ENCODE measurements around the gene ATIC.

The ATIC gene

DNA sequence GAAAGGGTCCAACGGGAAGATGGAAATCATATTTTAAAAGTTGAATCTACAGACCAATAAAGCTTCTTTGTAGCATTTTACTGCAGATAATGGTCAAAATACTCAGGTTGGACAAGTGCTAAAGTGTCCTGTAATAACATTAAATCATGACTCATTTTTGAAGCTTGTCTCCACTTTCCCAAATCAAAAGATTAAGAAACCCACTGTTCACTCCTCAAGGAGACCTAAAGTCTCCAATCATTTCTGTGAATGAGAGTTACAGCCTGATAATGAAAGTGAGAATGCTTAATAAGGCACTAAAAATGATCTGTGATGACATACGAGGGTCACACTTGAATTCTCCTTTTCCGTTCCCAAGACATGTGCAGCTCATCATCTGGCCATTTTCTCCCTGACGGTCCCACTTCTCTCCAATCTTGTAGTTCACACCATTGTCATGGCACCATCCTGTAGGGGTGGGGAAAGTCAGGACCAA is 53.4 kb downstream of the ATIC start:
- no peak overlapping the region for H3K27ac ChIP-seq
- H3K4me1 ChIP-seq: no peaks in the 10 kb centered on the region
- DNase-seq: no peak
- H3K36me3 ChIP-seq: peaks cover 78 to 97% (median 94%) of the 10 kb centered on the region in 3 donors
- H3K4me3 ChIP-seq: no peak overlapping the region
- no peaks in the 10 kb centered on the region for H3K27me3 ChIP-seq
- intact Hi-C loops (cut with DNase I; ENCODE audit: low total_unique reads): no loop called here
- TF ChIP-seq, protein P1, sequence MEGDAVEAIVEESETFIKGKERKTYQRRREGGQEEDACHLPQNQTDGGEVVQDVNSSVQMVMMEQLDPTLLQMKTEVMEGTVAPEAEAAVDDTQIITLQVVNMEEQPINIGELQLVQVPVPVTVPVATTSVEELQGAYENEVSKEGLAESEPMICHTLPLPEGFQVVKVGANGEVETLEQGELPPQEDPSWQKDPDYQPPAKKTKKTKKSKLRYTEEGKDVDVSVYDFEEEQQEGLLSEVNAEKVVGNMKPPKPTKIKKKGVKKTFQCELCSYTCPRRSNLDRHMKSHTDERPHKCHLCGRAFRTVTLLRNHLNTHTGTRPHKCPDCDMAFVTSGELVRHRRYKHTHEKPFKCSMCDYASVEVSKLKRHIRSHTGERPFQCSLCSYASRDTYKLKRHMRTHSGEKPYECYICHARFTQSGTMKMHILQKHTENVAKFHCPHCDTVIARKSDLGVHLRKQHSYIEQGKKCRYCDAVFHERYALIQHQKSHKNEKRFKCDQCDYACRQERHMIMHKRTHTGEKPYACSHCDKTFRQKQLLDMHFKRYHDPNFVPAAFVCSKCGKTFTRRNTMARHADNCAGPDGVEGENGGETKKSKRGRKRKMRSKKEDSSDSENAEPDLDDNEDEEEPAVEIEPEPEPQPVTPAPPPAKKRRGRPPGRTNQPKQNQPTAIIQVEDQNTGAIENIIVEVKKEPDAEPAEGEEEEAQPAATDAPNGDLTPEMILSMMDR (IDR thresholded peaks at IDR 0.05): no peak
- no peaks in the 10 kb centered on the region for H3K9me3 ChIP-seq

DNA sequence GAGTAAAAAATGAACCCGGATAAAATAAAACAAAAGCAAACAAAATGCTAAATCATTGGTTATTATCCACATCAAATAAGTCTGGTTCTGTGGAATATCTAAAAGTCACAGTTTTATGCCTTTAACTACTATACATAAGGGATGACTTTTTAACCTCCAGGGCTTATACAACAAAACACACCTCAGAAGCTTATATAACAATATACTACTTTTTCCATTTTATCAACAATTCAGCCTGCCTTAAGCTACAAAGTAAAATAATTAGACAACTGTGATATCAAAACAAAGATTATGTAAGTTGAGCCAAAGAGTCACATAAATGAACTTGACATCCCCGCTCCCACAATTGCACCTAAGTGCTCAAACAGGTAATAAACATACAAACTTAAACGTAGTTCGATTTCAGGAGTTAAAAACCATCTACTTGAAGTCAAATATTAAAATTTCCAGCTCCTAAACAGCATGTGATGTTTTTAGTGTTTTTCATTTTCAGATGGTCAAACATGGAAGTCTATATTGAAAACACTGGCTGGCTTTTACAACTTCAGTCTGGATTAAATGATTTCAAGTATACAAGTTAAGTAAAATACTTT is 54.7 kb downstream of the ATIC start:
- TF ChIP-seq, protein P1 (IDR thresholded peaks at IDR 0.05): no peak
- no peaks in the 10 kb centered on the region for H3K4me1 ChIP-seq
- no peaks in the 10 kb centered on the region for H3K9me3 ChIP-seq
- H3K27me3 ChIP-seq: no peaks in the 10 kb centered on the region
- no peak overlapping the region for H3K27ac ChIP-seq
- DNase-seq: no peak
- H3K36me3 ChIP-seq: peaks cover 83 to 94% (median 92%) of the 10 kb centered on the region in 3 donors
- intact Hi-C loops (cut with DNase I; ENCODE audit: low total_unique reads): no loop called here
- no peak overlapping the region for H3K4me3 ChIP-seq

DNA sequence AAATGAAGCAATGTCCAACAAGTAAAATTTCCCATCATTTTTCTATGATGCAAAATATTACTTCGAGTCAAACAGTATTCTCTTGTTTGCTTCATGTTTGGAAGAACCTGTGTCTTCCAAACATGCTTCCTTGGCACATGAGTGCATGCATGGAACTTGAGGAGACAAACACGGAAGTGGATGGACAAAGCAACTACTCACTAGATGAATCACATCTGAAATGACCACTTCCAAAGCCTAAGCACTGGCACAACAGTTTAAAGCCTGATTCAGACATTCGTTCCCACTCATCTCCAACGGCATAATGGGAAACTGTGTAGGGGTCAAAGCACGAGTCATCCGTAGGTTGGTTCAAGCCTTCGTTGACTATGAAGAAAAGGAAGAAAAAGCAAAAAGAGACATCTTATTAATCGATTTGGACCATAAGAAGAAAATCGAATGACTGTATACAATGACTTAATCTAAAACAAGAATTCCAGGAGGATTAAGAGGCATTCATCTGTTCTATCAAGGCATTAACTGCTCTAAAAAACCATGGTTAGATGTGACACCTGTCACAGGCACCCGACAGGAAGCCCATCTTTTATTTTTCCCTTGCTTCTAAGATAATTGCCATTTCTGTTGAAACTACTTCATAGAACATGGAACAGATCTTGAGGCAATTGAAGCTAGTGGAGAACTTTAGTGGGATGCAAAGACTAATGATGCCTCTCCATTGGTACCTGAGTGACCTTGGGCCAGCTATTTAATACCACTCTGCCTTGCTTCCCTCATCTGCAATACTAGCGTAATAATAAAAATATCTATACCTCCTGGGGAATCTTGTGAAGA is 56.0 kb downstream of the ATIC start:
- H3K4me1 ChIP-seq: no peaks in the 10 kb centered on the region
- H3K27me3 ChIP-seq: no peaks in the 10 kb centered on the region
- TF ChIP-seq, protein P1 (IDR thresholded peaks at IDR 0.05): no peak
- no peak for DNase-seq
- intact Hi-C loops (cut with DNase I; ENCODE audit: low total_unique reads): no loop called here
- no peak overlapping the region for H3K27ac ChIP-seq
- no peak overlapping the region for H3K4me3 ChIP-seq
- H3K36me3 ChIP-seq: peaks cover 83 to 94% (median 93%) of the 10 kb centered on the region in 3 donors
- no peaks in the 10 kb centered on the region for H3K9me3 ChIP-seq

DNA sequence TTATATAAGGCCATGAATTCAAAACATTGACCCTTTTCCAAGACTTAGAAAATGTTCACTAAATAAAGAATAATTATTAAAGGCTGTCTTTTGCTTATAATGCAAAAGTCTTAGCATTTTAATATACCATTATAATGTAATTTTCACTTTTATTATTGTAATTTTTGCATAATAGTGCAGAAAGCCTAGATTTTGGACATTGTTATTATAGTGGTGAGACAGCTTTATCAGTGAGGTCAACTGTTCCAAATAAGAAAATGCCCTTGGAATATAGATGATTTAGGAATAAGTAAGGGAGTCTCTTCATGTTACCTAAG is 56.6 kb downstream of the ATIC start:
- Histone ChIP-seq H3K9me3 (no peaks in the 10 kb centered on the region), H3K4me3 (no peak overlapping the region), H3K36me3 (peaks cover 83 to 94% (median 94%) of the 10 kb centered on the region in 3 donors), H3K27ac (peak overlapping the region in 1 of 2 donors; percentile 25), H3K27me3 (no peaks in the 10 kb centered on the region), H3K4me1 (no peaks in the 10 kb centered on the region)
- no peak for DNase-seq
- intact Hi-C loops (cut with DNase I; ENCODE audit: low total_unique reads): no loop called here
- TF ChIP-seq, protein P1 (IDR thresholded peaks at IDR 0.05): no peak

DNA sequence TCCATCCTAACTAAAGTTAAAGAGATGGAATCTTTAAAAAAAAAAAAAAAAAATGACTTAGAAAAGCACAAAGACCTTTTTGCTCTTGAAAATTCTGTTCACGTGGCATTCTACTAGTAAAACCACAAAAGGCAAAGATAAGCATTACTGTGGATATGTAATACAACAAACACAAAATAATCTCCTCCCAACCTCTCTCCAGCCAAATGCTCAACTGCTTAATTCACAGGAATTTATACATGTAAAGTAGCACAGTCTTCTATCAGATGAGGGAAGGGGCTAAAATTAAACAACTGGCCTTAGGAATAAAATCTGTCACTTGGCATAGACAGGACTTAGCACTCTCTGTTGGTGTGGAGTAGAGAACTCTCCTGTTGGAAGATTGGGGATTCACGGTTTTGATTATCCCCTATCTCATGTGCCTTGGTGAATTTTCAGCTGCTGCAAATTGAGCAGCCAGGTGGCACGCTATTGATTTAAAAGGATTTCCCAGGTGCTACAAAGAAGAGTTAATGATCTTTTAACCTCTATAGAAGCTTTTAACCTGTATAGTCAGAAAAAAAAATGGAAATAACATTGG is 57.4 kb downstream of the ATIC start:
- intact Hi-C loops (cut with DNase I; ENCODE audit: low total_unique reads): no loop called here
- no peaks in the 10 kb centered on the region for H3K4me1 ChIP-seq
- DNase-seq: no peak
- TF ChIP-seq, protein P1 (IDR thresholded peaks at IDR 0.05): no peak
- H3K4me3 ChIP-seq: no peak overlapping the region
- H3K27ac ChIP-seq: peak overlapping the region in 1 of 2 donors; percentile 25
- H3K27me3 ChIP-seq: no peaks in the 10 kb centered on the region
- no peaks in the 10 kb centered on the region for H3K9me3 ChIP-seq
- H3K36me3 ChIP-seq: peaks cover 82 to 94% (median 94%) of the 10 kb centered on the region in 3 donors
